Kidney (tissue), 22 donors: ENCODE results near the gene LRFN5. TPM values are rescaled to one million over a fixed set of nuclear protein-coding genes. Genes with fewer than 3 reads are reported as not detected.
"Not testable (repeated sequence)": the region's sequence is repeated elsewhere in the genome, so short reads cannot be mapped to it uniquely, and the experiment has no call there.

Experiments used
- DNase-seq, 5 donors: peaks; one replicate each; pipeline ENCODE4 v3.0.0-alpha.2; 2013 to 2020
- FAIRE-seq: peaks from 2 replicates; lab custom pipeline; 2012; peaks lifted over from hg19 to GRCh38; lab: Jason Lieb, UNC
- H3K27ac ChIP-seq, 2 donors: one replicate each; pipeline ENCODE4 v1.7.0; 2013; ENCODE audit warnings: low read depth in 2 of 2, low read length in 2 of 2, inconsistent platforms in 1 of 2
- H3K27me3 ChIP-seq: one replicate; pipeline ENCODE4 v1.7.1; 2013; ENCODE audit warnings: low read length, inconsistent platforms; ENCODE audit not compliant: control insufficient read depth, insufficient read depth
- H3K36me3 ChIP-seq, 3 donors: one replicate each; pipeline versions ENCODE4 v1.7.0 to v1.7.1; 2013; ENCODE audit warnings: low read length in 3 of 3, control low read depth in 1 of 3, inconsistent platforms in 1 of 3; ENCODE audit not compliant: insufficient read depth in 3 of 3, control insufficient read depth in 2 of 3
- H3K4me1 ChIP-seq, 3 donors: one replicate each; pipeline versions ENCODE4 v1.7.0 to v1.7.1; 2013; ENCODE audit warnings: low read length in 3 of 3, inconsistent platforms in 1 of 3, low read depth in 1 of 3; ENCODE audit not compliant: control insufficient read depth in 2 of 3, insufficient read depth in 2 of 3
- H3K4me3 ChIP-seq, 3 donors: one replicate each; pipeline versions ENCODE4 v1.7.0 to v1.8.1; 2013; ENCODE audit warnings: low read length in 3 of 3, control low read depth in 1 of 3, inconsistent platforms in 1 of 3
- H3K9ac ChIP-seq, 3 donors: one replicate each; pipeline versions ENCODE4 v1.7.0 to v1.7.1; 2013; ENCODE audit warnings: low read length in 3 of 3, control low read depth in 1 of 3, inconsistent platforms in 1 of 3
- H3K9me3 ChIP-seq, 3 donors: one replicate each; pipeline versions ENCODE4 v1.7.0 to v1.7.1; 2013; ENCODE audit warnings: low read length in 3 of 3, control low read depth in 1 of 3, inconsistent platforms in 1 of 3; ENCODE audit not compliant: control insufficient read depth in 2 of 3, insufficient read depth in 1 of 3
- CTCF ChIP-seq: IDR thresholded peaks from 3 replicates; pipeline ENCODE4 v1.5.1; 2012; ENCODE audit warnings: mild to moderate bottlenecking, moderate library complexity, borderline replicate concordance; ENCODE audit not compliant: insufficient read depth; ENCODE audit errors: extremely low read depth
- intact Hi-C: fragments of 100-400 bp; cut with DNase I; formaldehyde crosslinking; loops from one replicate; pipeline ENCODE4 v1.11.1; 2022
- long read RNA-seq, 10 donors: library from polyadenylated mRNA in 1 of 10; unstranded in 1 of 10; transcript quantifications; one replicate each; pipeline ENCODE4 v2.0.0 and lab custom pipeline, GENCODE V29; 2021 to 2026
- polyA plus RNA-seq: library from polyadenylated mRNA; stranded (reverse); fragments of 350-450 nt; fragmentation: Illumina TruSeq; extraction: RNeasy Lipid Tissue Mini Kit (QIAGEN cat#74804); gene quantifications from one replicate; pipeline ENCODE4 v1.2.3, GENCODE V29; 2014; ENCODE audit warnings: low read depth, low replicate concordance; ENCODE audit not compliant: insufficient read depth
- total RNA-seq: library from RNA; stranded (reverse); fragmentation: NEBNext Ultra II Directional; extraction: Animal tissue kit (Norgen Biotek cat#: 25700); gene quantifications from one replicate; pipeline ENCODE4 v1.2.1, GENCODE V29; 2021
- donor health status: control.
- donor health status: control.
- donor health status: control.
- donor health status: control.
- donor health status: control.
- donor health status: DM: yes; HTN: yes; CAD: no.
- donor health status: Normal renal cell carcinoma (clear cell type).

The LRFN5 gene
- 1.5 TPM for total RNA-seq
- 2.4 TPM for polyA plus RNA-seq
- long read RNA-seq, donor 1, result 0 reads
- long read RNA-seq, donor 2, result 0 reads
- long read RNA-seq, donor 3, result 0 reads
- long read RNA-seq, donor 4, result 0 reads
- long read RNA-seq, donor 5, result 0 reads
- long read RNA-seq, donor 6, result 0 reads
- long read RNA-seq, donor 7, result 0 reads
- long read RNA-seq, donor 8, result 0 reads
- long read RNA-seq, donor 9, result 0 reads
- long read RNA-seq, donor 10, result 0 reads

GRCh38 chr14:41606532-41607303 is at the start of gene LRFN5:
LRFN5 (plus strand) TSS chr14:41606876.
- Histone ChIP-seq H3K27me3 (no peaks in the 10 kb centered on the region), H3K4me1 (peaks cover 0 to 10% (median 3%) of the 10 kb centered on the region in 3 donors), H3K36me3 (no peaks in the 10 kb centered on the region), H3K9me3 (no peaks in the 10 kb centered on the region), H3K27ac (peak within 1 kb of the TSS; percentile 8 to 16), H3K4me3 (peak within 1 kb of the TSS; percentile 53 to 95 (median 58)), H3K9ac (peak within 1 kb of the TSS in 1 of 3 donors; percentile 82)
- TF ChIP-seq CTCF, result no peak
- peak; percentile 71 to 87 (median 82) for DNase-seq
- intact Hi-C loops, result no loop called here
- no peak for FAIRE-seq

- FAIRE-seq, result no peak
These were observed 48.2 kb upstream of the LRFN5 start for GRCh38 chr14:41558490-41558889.

GRCh38 chr14:41566864-41567263 is 39.8 kb upstream of the LRFN5 start:
- H3K4me1 ChIP-seq, FAIRE-seq, DNase-seq, H3K27ac ChIP-seq, H3K4me3 ChIP-seq, H3K27me3 ChIP-seq, H3K36me3 ChIP-seq, H3K9ac ChIP-seq, H3K9me3 ChIP-seq, intact Hi-C loops: not testable (repeated sequence)

More at GRCh38 chr14:41558490-41558889, 48.2 kb upstream of the LRFN5 start:
- no peak for TF ChIP-seq CTCF
- Histone ChIP-seq H3K4me3 (no peak overlapping the region), H3K9me3 (peaks cover 0 to under 1% (median 0%) of the 10 kb centered on the region in 3 donors), H3K36me3 (no peaks in the 10 kb centered on the region), H3K4me1 (no peaks in the 10 kb centered on the region), H3K9ac (no peak overlapping the region), H3K27me3 (no peaks in the 10 kb centered on the region), H3K27ac (no peak overlapping the region)
- intact Hi-C loops, result no loop called here
- DNase-seq, result no peak

GRCh38 chr14:41568979-41569378 is 37.7 kb upstream of the LRFN5 start:
- Histone ChIP-seq H3K36me3 (no peaks in the 10 kb centered on the region), H3K9me3 (no peaks in the 10 kb centered on the region), H3K4me3 (no peak overlapping the region), H3K9ac (no peak overlapping the region), H3K4me1 (no peaks in the 10 kb centered on the region), H3K27ac (no peak overlapping the region), H3K27me3 (no peaks in the 10 kb centered on the region)
- no peak for FAIRE-seq
- TF ChIP-seq CTCF, result no peak
- intact Hi-C loops, result no loop called here
- DNase-seq, result no peak
